ENCODE results near the gene NXPH2. TPM values are rescaled to one million over a fixed set of nuclear protein-coding genes. Genes with fewer than 3 reads are reported as not detected.

NXPH2 gene
- total RNA-seq, 1 experiment from 2014 or later: 1.8 TPM

DNA sequence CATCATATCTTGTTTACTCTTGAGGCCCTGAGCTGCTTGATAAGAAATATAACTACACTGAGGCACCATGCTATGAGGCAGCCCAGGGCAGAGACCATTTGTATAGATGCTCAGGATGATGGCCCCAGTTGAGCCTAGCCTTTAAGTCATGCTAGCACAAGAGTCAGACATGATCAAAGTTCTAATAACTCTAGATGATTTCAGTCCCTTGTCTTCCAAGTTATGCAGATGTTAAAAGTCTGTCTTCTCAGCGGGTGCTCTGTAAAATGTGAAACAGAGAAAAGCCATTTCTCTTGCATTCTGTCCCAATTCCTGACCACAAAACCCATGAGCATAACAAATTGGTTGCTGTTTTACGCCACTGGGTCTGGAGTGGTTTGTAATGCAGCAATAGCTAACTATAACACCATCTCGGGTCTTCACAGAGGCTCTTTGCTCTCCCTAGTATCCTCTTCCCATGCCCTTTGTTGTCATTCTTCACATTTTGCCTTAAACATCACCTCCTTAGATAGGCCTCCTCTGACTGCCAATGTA, 49.6 kb downstream of the NXPH2 start:
- no peaks in the 10 kb centered on the region for H3K9me3 ChIP-seq (ENCODE audit: control insufficient read depth, low read depth, low read length)
- H4K5ac ChIP-seq (ENCODE audit: insufficient read length, low read depth, low read length): no peak overlapping the region
- H3K23me2 ChIP-seq (ENCODE audit: insufficient read length, low read depth, low read length, poor library complexity, severe bottlenecking): no peaks in the 10 kb centered on the region
- H3K9ac ChIP-seq (ENCODE audit: extremely low read depth, insufficient read length, low read length): no peak overlapping the region
- H2AK5ac ChIP-seq (ENCODE audit: insufficient read length, low read length): no peak overlapping the region
- H4K8ac ChIP-seq (replicated peaks; ENCODE audit: insufficient read length, low read depth, low read length): no peak overlapping the region
- H2BK5ac ChIP-seq (ENCODE audit: insufficient read length, low read length): no peak overlapping the region
- no peak overlapping the region for H3K23ac ChIP-seq (ENCODE audit: insufficient read length, low read depth, low read length)
- no peak overlapping the region for H2BK20ac ChIP-seq (ENCODE audit: low read depth, low read length, poor library complexity, severe bottlenecking)
- no peak overlapping the region for H3K27ac ChIP-seq (ENCODE audit: insufficient read length, low read depth, low read length)
- DNase-seq: no peak
- H3K18ac ChIP-seq (ENCODE audit: insufficient read length, low read depth, low read length): no peak overlapping the region
- H2BK15ac ChIP-seq (ENCODE audit: low read depth, low read length): no peak overlapping the region
- H3K4ac ChIP-seq (ENCODE audit: low read depth, low read length): no peak overlapping the region
- H3K4me1 Mint-ChIP-seq: peaks cover 0 to 12% of the 10 kb centered on the region in 2 experiments; a peak in 2 of 4 replicates
- H3K36me3 Mint-ChIP-seq (ENCODE audit: insufficient read depth in 1 of 3, low read depth in 3 of 3): peaks cover 6 to 23% (median 13%) of the 10 kb centered on the region in 3 experiments
- H3K56ac ChIP-seq (ENCODE audit: insufficient read length, low read depth, low read length): no peak overlapping the region
- H3K79me1 ChIP-seq (ENCODE audit: insufficient read depth, low read depth, low read length, poor library complexity, severe bottlenecking): no peaks in the 10 kb centered on the region
- no peak overlapping the region for H2BK12ac ChIP-seq (ENCODE audit: insufficient read length, low read depth, low read length)
- H2AFZ ChIP-seq (ENCODE audit: low read length): no peak overlapping the region
- H3K4me2 ChIP-seq (ENCODE audit: insufficient read depth, insufficient read length, low read length): no peak overlapping the region
- H2BK120ac ChIP-seq (ENCODE audit: low read depth, low read length, poor library complexity, severe bottlenecking): no peak overlapping the region
- no peaks in the 10 kb centered on the region for H3K79me2 ChIP-seq (ENCODE audit: insufficient read depth, low read length)
- no peaks in the 10 kb centered on the region for H3K4me1 ChIP-seq (ENCODE audit: insufficient read depth, low read length)
- H4K91ac ChIP-seq (ENCODE audit: insufficient read length, low read depth, low read length): no peak overlapping the region
- H3K27me3 Mint-ChIP-seq (ENCODE audit: low read depth): peaks cover 2% of the 10 kb centered on the region; the same call in 1 of the 2 replicates
- TF ChIP-seq, protein P1, sequence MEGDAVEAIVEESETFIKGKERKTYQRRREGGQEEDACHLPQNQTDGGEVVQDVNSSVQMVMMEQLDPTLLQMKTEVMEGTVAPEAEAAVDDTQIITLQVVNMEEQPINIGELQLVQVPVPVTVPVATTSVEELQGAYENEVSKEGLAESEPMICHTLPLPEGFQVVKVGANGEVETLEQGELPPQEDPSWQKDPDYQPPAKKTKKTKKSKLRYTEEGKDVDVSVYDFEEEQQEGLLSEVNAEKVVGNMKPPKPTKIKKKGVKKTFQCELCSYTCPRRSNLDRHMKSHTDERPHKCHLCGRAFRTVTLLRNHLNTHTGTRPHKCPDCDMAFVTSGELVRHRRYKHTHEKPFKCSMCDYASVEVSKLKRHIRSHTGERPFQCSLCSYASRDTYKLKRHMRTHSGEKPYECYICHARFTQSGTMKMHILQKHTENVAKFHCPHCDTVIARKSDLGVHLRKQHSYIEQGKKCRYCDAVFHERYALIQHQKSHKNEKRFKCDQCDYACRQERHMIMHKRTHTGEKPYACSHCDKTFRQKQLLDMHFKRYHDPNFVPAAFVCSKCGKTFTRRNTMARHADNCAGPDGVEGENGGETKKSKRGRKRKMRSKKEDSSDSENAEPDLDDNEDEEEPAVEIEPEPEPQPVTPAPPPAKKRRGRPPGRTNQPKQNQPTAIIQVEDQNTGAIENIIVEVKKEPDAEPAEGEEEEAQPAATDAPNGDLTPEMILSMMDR (conservative IDR thresholded peaks at IDR 0.05): no peak
- no peak overlapping the region for H3T11ph ChIP-seq (ENCODE audit: low read length)
- no peaks in the 10 kb centered on the region for H3K27me3 ChIP-seq (ENCODE audit: insufficient read depth, low read length)
- no peaks in the 10 kb centered on the region for H4K20me1 ChIP-seq (ENCODE audit: control insufficient read depth, insufficient read depth, insufficient read length)
- H3K27ac Mint-ChIP-seq: no peak overlapping the region
- H3K14ac ChIP-seq (ENCODE audit: insufficient read depth, low read length): no peak overlapping the region
- H3K4me3 Mint-ChIP-seq: no peak overlapping the region
- H3K9me3 Mint-ChIP-seq: peaks cover 14 to 18% of the 10 kb centered on the region in 2 experiments
- no CpG with 5 or more reads among the region's 3 CpGs for WGBS (ENCODE audit: extremely low coverage, insufficient read length, low lambda C conversion rate)
